Fibroblast of the aortic adventitia (primary cell): ENCODE measurements around the gene HDHD2. TPM values are rescaled to one million over a fixed set of nuclear protein-coding genes. Genes with fewer than 3 reads are reported as not detected.
A peak's percentile ranks its signal among the peaks of the same experiment; 100 is the strongest.

ENCODE experiments used
- DNase-seq: peaks from one replicate; pipeline ENCODE4 v3.0.0-alpha.2; 2010; ENCODE audit warnings: low read depth
- H3K4me3 ChIP-seq: 2 replicates; pipeline ENCODE4 v1.5.1; 2011; ENCODE audit warnings: low read depth, mild to moderate bottlenecking, control low read depth, low read length, moderate library complexity
- CTCF ChIP-seq: IDR thresholded peaks from 2 replicates; pipeline ENCODE4 v1.5.1; 2011; ENCODE audit warnings: mild to moderate bottlenecking, low read length, control low read depth, inconsistent platforms; ENCODE audit not compliant: insufficient read depth
- total RNA-seq: library from RNA; depleted of rRNA; stranded (reverse); fragments of >200 nt; gene quantifications from 2 replicates; pipeline ENCODE4 v1.2.3, GENCODE V29; 2012; ENCODE audit warnings: low replicate concordance

HDHD2 gene
- total RNA-seq, 1 donor: 24.3 TPM

- TF ChIP-seq CTCF: no peak
- no peak for DNase-seq
- H3K4me3 ChIP-seq: peak overlapping the region; percentile 92
Observed at GRCh38 chr18:47149457-47150028, 757 bp downstream of the HDHD2 start.

GRCh38 chr18:47146206-47146605 lies 4.1 kb downstream of the HDHD2 start:
- TF ChIP-seq CTCF: no peak

GRCh38 chr18:47143899-47144485 lies 6.3 kb downstream of the HDHD2 start:
- H3K4me3 ChIP-seq: no peak overlapping the region
- TF ChIP-seq CTCF: no peak
- no peak for DNase-seq

More at GRCh38 chr18:47146206-47146605, 4.1 kb downstream of the HDHD2 start:
- DNase-seq: no peak
- no peak overlapping the region for H3K4me3 ChIP-seq

GRCh38 chr18:47143153-47143552 lies 7.1 kb downstream of the HDHD2 start:
- no peak for DNase-seq
- no peak for TF ChIP-seq CTCF

GRCh38 chr18:47141289-47141688 lies 9.0 kb downstream of the HDHD2 start:
- no peak for TF ChIP-seq CTCF
- no peak overlapping the region for H3K4me3 ChIP-seq
- DNase-seq: no peak

More at GRCh38 chr18:47143153-47143552, 7.1 kb downstream of the HDHD2 start:
- H3K4me3 ChIP-seq: no peak overlapping the region

GRCh38 chr18:47121146-47121545 lies 29.2 kb downstream of the HDHD2 start:
- TF ChIP-seq CTCF: no peak
- no peak for DNase-seq
- no peak overlapping the region for H3K4me3 ChIP-seq
